Thyroid gland (tissue), 4 donors: ENCODE results near the gene QPRT.

Source experiments
- CTCF ChIP-seq, 6 experiments: fragments of 200-600 bp in 3 of 6; fragments of 450-650 bp in 3 of 6; sonication (generic) in 3 of 6; IDR thresholded peaks; one replicate each; pipeline ENCODE4 v1.5.1; 2016 to 2019; ENCODE audit warnings: antibody characterized with exemption in 6 of 6, mild to moderate bottlenecking in 2 of 6, inconsistent platforms in 1 of 6, moderate library complexity in 1 of 6
- POLR2A ChIP-seq, 2 donors: fragments of 450-650 bp; IDR thresholded peaks; one replicate each; pipeline ENCODE4 v1.6.1; 2017; ENCODE audit warnings: antibody characterized with exemption in 2 of 2, mild to moderate bottlenecking in 2 of 2, moderate library complexity in 1 of 2

- TF ChIP-seq CTCF (IDR thresholded peaks at IDR 0.05) (no peak), POLR2A (IDR thresholded peaks at IDR 0.05) (no peak)
Measured at GRCh38 chr16:29742683-29743275, 63.8 kb downstream of the QPRT start.
